Esophagus squamous epithelium (tissue), 5 donors: ENCODE data around the gene ATXN1. TPM values are rescaled to one million over a fixed set of nuclear protein-coding genes. Genes with fewer than 3 reads are reported as not detected.

Experiments used
- DNase-seq: peaks from one replicate; lab custom pipeline; 2025; lab: John Stamatoyannopoulos, UW
- H3K27ac ChIP-seq, 4 donors: fragments of 200-600 bp; sonication (generic); one replicate each; pipeline ENCODE4 v1.5.1; 2016 to 2019; ENCODE audit warnings: mild to moderate bottlenecking in 1 of 4
- H3K27me3 ChIP-seq, 4 donors: fragments of 200-600 bp; sonication (generic); 1 replicate in 3 of 4; 2 replicates in 1 of 4; pipeline versions ENCODE4 v1.5.1 to v1.6.0; 2017 to 2021; ENCODE audit warnings: antibody characterized with exemption in 1 of 4
- H3K36me3 ChIP-seq, 3 donors: fragments of 200-600 bp; sonication (generic); one replicate each; pipeline ENCODE4 v1.5.1; 2016 to 2019
- H3K4me1 ChIP-seq, 3 donors: fragments of 200-600 bp; sonication (generic); one replicate each; pipeline ENCODE4 v1.5.1; 2017 to 2019
- H3K4me3 ChIP-seq, 4 donors: fragments of 200-600 bp; sonication (generic); 1 replicate in 3 of 4; 2 replicates in 1 of 4; pipeline ENCODE4 v1.5.1; 2016 to 2019; ENCODE audit warnings: mild to moderate bottlenecking in 2 of 4, moderate library complexity in 1 of 4
- H3K9me3 ChIP-seq, 3 donors: fragments of 200-600 bp; sonication (generic); one replicate each; pipeline ENCODE4 v1.5.1; 2016 to 2019
- POLR2A ChIP-seq, 4 donors: fragments of 450-650 bp; IDR thresholded peaks; one replicate each; pipeline ENCODE4 v1.6.1; 2017; ENCODE audit warnings: antibody characterized with exemption in 4 of 4, mild to moderate bottlenecking in 4 of 4, moderate library complexity in 3 of 4
- WGBS, 2 donors: methylation state at CpG; one replicate each; pipeline ENCODE4 v1.1.5; 2018; 5-methylcytosine and 5-hydroxymethylcytosine counted together
- intact Hi-C: fragments of 100-400 bp; cut with DNase I; formaldehyde crosslinking; loops from one replicate; pipeline ENCODE4 v1.15.0; 2022
- total RNA-seq, 4 donors: library from RNA; depleted of rRNA; stranded (reverse); fragments of >200 nt; gene quantifications; one replicate each; pipeline ENCODE4 v1.1.0, GENCODE V29; 2016
- TF ChIP-seq, protein P1 (sequence below), 6 experiments: fragments of 450-650 bp in 4 of 6; fragments of 200-600 bp in 2 of 6; sonication (generic) in 2 of 6; IDR thresholded peaks; one replicate each; pipeline ENCODE4 v1.5.1; 2016 to 2019; ENCODE audit warnings: antibody characterized with exemption in 6 of 6, mild to moderate bottlenecking in 4 of 6, moderate library complexity in 4 of 6
- donor health status: DM: yes; HTN: yes; CAD: no.

ATXN1 gene
- total RNA-seq, 4 donors from 2014 or later = 17.5 to 50.5 (median 28.5) TPM

DNA sequence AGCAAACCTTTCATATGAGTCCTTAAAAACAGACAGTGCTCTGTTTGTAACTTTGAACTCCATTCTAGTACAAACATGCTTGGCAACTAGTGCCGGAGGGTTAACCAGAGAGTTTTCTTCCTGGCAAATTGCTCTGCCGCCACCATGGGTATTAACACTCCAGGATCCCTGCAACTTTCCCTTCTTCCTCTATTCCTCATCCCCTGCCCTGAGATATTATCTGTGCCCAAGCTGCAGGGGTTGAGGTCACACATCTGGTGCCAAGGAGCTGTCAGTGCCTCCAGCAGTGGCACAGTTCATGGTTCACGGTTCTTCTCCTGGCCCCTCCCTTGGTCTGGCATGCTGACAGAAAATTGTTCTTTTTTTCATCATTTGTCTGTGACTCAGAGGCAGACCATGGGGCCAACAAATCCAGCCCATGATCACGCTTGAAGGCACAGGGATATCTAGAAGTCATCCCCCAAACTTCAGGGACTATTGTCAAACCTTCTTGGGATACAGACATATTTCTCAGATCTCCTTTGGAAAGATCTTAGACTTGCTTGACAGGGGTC, 77.5 kb downstream of the ATXN1 start:
- H3K36me3 ChIP-seq = no peaks in the 10 kb centered on the region
- H3K27me3 ChIP-seq = no peaks in the 10 kb centered on the region
- intact Hi-C loops = no loop called here
- WGBS, 2 donors = 24 to 29% methylated on average over 4 of the region's 4 CpGs
- TF ChIP-seq, protein P1, sequence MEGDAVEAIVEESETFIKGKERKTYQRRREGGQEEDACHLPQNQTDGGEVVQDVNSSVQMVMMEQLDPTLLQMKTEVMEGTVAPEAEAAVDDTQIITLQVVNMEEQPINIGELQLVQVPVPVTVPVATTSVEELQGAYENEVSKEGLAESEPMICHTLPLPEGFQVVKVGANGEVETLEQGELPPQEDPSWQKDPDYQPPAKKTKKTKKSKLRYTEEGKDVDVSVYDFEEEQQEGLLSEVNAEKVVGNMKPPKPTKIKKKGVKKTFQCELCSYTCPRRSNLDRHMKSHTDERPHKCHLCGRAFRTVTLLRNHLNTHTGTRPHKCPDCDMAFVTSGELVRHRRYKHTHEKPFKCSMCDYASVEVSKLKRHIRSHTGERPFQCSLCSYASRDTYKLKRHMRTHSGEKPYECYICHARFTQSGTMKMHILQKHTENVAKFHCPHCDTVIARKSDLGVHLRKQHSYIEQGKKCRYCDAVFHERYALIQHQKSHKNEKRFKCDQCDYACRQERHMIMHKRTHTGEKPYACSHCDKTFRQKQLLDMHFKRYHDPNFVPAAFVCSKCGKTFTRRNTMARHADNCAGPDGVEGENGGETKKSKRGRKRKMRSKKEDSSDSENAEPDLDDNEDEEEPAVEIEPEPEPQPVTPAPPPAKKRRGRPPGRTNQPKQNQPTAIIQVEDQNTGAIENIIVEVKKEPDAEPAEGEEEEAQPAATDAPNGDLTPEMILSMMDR (IDR thresholded peaks at IDR 0.05) = no peak
- no peak for TF ChIP-seq POLR2A (IDR thresholded peaks at IDR 0.05)
- H3K4me1 ChIP-seq = peaks cover 24 to 68% (median 41%) of the 10 kb centered on the region in 3 donors
- no peaks in the 10 kb centered on the region for H3K9me3 ChIP-seq
- H3K27ac ChIP-seq = peak overlapping the region; percentile 68 to 84 (median 79)
- H3K4me3 ChIP-seq = peak overlapping the region in 1 of 4 donors; percentile 19
- no peak for DNase-seq

DNA sequence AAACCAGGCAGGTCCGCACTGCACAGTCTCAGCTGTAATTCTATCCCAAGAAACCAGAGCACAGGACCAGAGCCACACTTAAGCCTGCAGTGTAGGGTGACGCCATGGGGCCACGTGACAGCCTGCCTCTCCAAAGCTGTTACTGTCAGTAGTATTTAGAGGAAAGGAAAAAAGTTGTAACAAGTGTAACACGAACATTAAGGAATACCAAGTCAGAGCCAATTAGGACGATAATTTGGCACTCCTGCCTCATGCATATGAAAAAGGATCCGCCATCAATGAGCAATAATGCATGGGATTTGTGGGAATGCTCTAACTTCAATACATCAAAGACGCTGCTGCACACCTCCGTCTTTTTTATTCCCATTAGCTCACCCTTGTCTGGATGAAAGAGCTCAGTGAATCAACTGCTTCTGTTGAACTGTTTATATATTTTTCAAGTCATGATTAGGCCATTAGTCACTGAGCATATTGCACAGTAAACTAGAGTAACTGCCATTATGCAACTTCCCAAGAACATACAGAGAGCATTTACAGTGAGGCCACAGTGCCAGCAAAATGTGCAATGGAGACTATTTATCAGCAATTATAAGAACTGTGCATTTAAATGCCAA, 79.9 kb downstream of the ATXN1 start:
- Histone ChIP-seq H3K27ac (peak overlapping the region; percentile 68 to 83 (median 72)), H3K36me3 (no peaks in the 10 kb centered on the region), H3K9me3 (no peaks in the 10 kb centered on the region), H3K4me3 (no peak overlapping the region), H3K4me1 (peaks cover 24 to 73% (median 44%) of the 10 kb centered on the region in 3 donors), H3K27me3 (no peaks in the 10 kb centered on the region)
- TF ChIP-seq, protein P1 (IDR thresholded peaks at IDR 0.05) = no peak
- TF ChIP-seq POLR2A (IDR thresholded peaks at IDR 0.05) = no peak
- intact Hi-C loops = no loop called here
- WGBS, 2 donors = 38 to 55% methylated on average over 8 of the region's 8 CpGs
- no peak for DNase-seq

DNA sequence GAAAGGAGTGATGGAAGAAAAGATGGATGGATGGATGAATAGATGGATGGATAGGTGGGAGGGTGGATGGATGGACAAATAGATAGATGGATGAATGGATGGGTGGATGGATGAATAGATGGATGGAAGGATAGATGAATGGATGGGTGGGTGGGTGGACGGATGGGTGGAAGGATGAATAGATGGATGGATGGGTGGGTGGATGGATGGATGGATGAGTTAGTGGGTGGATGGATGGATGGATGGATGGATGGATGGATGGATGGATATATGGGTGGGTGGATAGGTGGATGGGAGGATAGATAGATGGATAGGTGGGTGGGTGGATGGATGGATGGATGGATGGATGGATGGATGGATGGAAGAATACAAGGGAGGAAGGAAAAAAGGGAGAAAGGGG, 82.2 kb downstream of the ATXN1 start:
- Histone ChIP-seq H3K27ac (no peak overlapping the region), H3K27me3 (no peaks in the 10 kb centered on the region), H3K4me3 (no peak overlapping the region), H3K36me3 (no peaks in the 10 kb centered on the region), H3K9me3 (no peaks in the 10 kb centered on the region), H3K4me1 (peaks cover 8 to 68% (median 29%) of the 10 kb centered on the region in 3 donors)
- no peak for DNase-seq
- no peak for TF ChIP-seq POLR2A (IDR thresholded peaks at IDR 0.05)
- TF ChIP-seq, protein P1 (IDR thresholded peaks at IDR 0.05) = no peak
- intact Hi-C loops = no loop called here
- 84 to 100% methylated on average over 1 of the region's 1 CpG for WGBS, 2 donors

DNA sequence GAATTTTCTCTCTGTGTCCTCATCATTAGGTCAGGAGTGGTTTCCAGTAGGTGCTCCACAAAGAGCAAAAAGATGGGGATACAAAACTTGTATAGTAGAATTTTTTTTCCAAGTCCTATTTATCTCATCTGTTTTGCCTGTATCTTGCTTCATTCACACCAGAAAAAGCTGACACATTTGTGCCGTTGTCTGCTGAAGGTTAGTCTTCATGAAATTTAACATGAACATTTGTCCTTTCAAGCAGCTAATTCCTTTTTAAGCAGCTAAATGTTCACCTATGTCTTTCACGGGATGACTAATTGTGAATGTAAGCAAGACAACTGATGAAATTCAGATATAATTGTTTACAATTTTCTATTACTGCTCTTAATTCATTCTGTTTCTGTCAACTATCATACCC, 83.8 kb downstream of the ATXN1 start:
- TF ChIP-seq, protein P1 (IDR thresholded peaks at IDR 0.05) = no peak
- no peak for TF ChIP-seq POLR2A (IDR thresholded peaks at IDR 0.05)

DNA sequence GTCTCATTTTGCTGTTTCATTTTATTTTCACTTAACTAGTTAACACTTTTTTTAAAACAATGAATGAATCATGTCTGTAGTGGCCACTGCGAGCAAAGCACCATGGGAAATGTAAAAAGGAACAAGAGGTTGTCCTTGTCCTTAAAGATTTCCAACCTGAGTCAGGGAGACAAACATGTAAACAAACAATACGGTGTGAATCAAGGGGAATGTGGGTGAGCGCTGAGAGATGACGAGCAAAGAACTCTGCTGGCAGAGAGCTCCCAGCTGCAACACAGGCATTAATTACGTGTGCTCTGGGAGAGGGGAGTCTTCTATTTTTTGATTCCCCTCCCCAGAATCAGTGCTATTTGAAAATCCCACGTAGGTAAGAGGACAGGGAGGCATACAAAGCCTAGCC, 84.3 kb downstream of the ATXN1 start:
- DNase-seq = no peak
- Histone ChIP-seq H3K4me3 (no peak overlapping the region), H3K27me3 (no peaks in the 10 kb centered on the region), H3K36me3 (no peaks in the 10 kb centered on the region), H3K9me3 (no peaks in the 10 kb centered on the region), H3K27ac (peak overlapping the region in 1 of 4 donors; percentile 19), H3K4me1 (peaks cover 8 to 53% (median 15%) of the 10 kb centered on the region in 3 donors)
- intact Hi-C loops = no loop called here
- 69 to 74% methylated on average over 6 of the region's 6 CpGs for WGBS, 2 donors
- TF ChIP-seq, protein P1 (IDR thresholded peaks at IDR 0.05) = no peak
- no peak for TF ChIP-seq POLR2A (IDR thresholded peaks at IDR 0.05)

More for the DNA sequence above, 83.8 kb downstream of the ATXN1 start:
- Histone ChIP-seq H3K27ac (peak overlapping the region in 1 of 4 donors; percentile 19), H3K4me1 (peaks cover 8 to 53% (median 15%) of the 10 kb centered on the region in 3 donors), H3K27me3 (no peaks in the 10 kb centered on the region), H3K9me3 (no peaks in the 10 kb centered on the region), H3K4me3 (no peak overlapping the region), H3K36me3 (no peaks in the 10 kb centered on the region)
- 64 to 66% methylated on average over 2 of the region's 2 CpGs for WGBS, 2 donors
- intact Hi-C loops = no loop called here
- DNase-seq = no peak
